GM06990 (cell line): ENCODE results near the gene LDHAL6A.

Experiments used
- DNase-seq: peaks from one replicate; pipeline ENCODE4 v3.0.0-alpha.2; 2011; ENCODE audit not compliant: insufficient read length; ENCODE audit errors: extremely low read depth
- H3K27me3 ChIP-seq: replicated peaks from 2 replicates; pipeline ENCODE4 v1.6.0; 2011; ENCODE audit warnings: low read length; ENCODE audit not compliant: control insufficient read depth, insufficient read depth
- H3K36me3 ChIP-seq: 2 replicates; pipeline ENCODE4 v1.5.1; 2011; ENCODE audit warnings: low read length; ENCODE audit not compliant: control insufficient read depth, insufficient read depth
- H3K4me3 ChIP-seq: replicated peaks from 2 replicates; pipeline ENCODE4 v1.5.1; 2011; ENCODE audit warnings: low read depth, mild to moderate bottlenecking, control low read depth, low read length
- CTCF ChIP-seq: IDR thresholded peaks from 2 replicates; pipeline ENCODE4 v1.5.1; 2011; ENCODE audit warnings: low read length, control low read depth, mild to moderate bottlenecking, inconsistent platforms; ENCODE audit not compliant: insufficient read depth, poor library complexity, severe bottlenecking

Gene LDHAL6A

DNA sequence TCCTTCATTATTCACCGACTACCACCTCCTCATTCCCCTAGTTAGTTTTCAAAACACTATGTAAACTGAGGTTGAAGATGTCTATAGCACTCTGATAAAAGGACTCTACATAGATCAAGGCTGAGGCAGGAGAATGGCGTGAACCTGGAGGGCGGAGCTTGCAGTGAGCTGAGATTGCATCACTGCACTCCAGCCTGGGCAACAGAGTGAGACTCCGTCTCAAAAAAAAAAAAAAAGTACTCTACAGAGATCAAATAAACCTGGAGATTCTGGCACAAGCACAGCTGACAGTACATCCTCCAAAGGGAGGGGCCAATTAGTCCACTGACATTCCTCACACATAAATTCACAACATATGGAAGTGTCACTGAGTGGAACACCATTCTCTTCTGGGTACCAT, 40.0 kb downstream of the LDHAL6A start:
- H3K36me3 ChIP-seq: peaks cover 2% of the 10 kb centered on the region
- H3K27me3 ChIP-seq: no peaks in the 10 kb centered on the region
- no peak for DNase-seq
- no peak for TF ChIP-seq CTCF
- H3K4me3 ChIP-seq: no peak overlapping the region

GRCh38 chr11:18498039-18498438, 42.4 kb downstream of the LDHAL6A start:
- DNase-seq: no peak
- H3K36me3 ChIP-seq: peaks cover 3% of the 10 kb centered on the region; the same call in 1 of the 2 replicates
- no peaks in the 10 kb centered on the region for H3K27me3 ChIP-seq
- H3K4me3 ChIP-seq: no peak overlapping the region
- TF ChIP-seq CTCF: no peak

DNA sequence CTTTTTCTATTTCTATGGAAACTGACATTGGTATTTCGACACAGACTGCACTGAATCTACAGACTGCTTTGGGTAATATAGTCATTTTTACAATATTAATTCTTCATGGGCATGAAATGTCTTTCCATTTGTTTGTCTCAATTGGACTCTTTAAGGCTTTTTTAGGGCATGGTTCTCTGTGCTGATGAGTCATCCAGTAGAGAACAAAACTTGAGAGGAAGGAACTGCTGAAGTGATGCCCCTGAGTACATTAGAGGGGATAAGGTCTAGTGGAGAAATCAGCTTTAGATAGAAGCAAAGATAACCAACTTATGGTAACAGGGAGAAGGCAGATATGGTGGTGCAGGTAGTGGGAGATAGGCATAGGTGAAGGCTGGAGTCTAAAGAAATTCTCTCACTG, 46.0 kb downstream of the LDHAL6A start:
- Histone ChIP-seq H3K27me3 (no peaks in the 10 kb centered on the region), H3K4me3 (no peak overlapping the region), H3K36me3 (peaks cover 3% of the 10 kb centered on the region)
- no peak for TF ChIP-seq CTCF
- DNase-seq: no peak

GRCh38 chr11:18502352-18502751, 46.7 kb downstream of the LDHAL6A start:
- Histone ChIP-seq H3K27me3 (no peaks in the 10 kb centered on the region), H3K4me3 (no peak overlapping the region), H3K36me3 (peaks cover 3% of the 10 kb centered on the region)
- DNase-seq: no peak
- TF ChIP-seq CTCF: no peak

- DNase-seq: no peak
- no peak for TF ChIP-seq CTCF
- Histone ChIP-seq H3K27me3 (no peaks in the 10 kb centered on the region), H3K4me3 (no peak overlapping the region), H3K36me3 (no peaks in the 10 kb centered on the region; the same call in 1 of the 2 replicates)
These were observed 65.5 kb downstream of the LDHAL6A start for GRCh38 chr11:18521122-18521521.

GRCh38 chr11:18522388-18522787, 66.7 kb downstream of the LDHAL6A start:
- no peak overlapping the region for H3K4me3 ChIP-seq
- no peak for DNase-seq
- H3K36me3 ChIP-seq: no peaks in the 10 kb centered on the region; the same call in 1 of the 2 replicates
- peak; percentile 21 for TF ChIP-seq CTCF
- H3K27me3 ChIP-seq: no peaks in the 10 kb centered on the region
